Epithelial cell of proximal tubule (primary cell): ENCODE measurements around the gene CARD11. TPM values are rescaled to one million over a fixed set of nuclear protein-coding genes. Genes with fewer than 3 reads are reported as not detected.

Experiments used
- DNase-seq: peaks from one replicate; pipeline ENCODE4 v3.0.0-alpha.2; 2011; ENCODE audit warnings: low read depth
- H3K4me3 ChIP-seq: 2 replicates; pipeline ENCODE4 v1.5.1; 2011; ENCODE audit warnings: low read depth, mild to moderate bottlenecking, low read length
- total RNA-seq: library from RNA; depleted of rRNA; stranded (reverse); fragments of >200 nt; gene quantifications from 2 replicates; pipeline ENCODE4 v1.2.3, GENCODE V29; 2015
- TF ChIP-seq, protein P1 (sequence below): conservative IDR thresholded peaks from 2 replicates; pipeline ENCODE4 v1.5.1; 2012; ENCODE audit warnings: low read depth, mild to moderate bottlenecking, low read length

CARD11 gene
- total RNA-seq, 1 donor from 2014 or later, result 18.7 TPM

DNA sequence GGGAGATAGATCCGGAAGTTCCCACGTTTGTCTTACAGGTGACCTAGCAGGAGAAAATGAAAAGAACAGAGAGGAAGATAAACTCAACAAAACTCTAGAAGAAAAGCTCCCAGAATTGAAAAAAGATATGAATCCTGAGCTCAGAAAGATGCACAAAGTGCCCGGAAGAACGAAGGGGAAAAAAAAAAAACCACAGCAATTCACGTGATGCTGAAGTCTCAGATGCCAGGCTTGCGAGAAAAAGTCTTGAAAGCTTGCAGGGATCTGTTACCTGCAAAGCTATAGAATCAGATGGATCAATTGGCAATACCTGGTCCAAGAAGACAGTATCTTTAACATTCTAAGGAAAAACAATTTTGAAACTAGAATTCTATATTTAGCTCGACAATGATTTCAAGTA is 33.5 kb downstream of the CARD11 start:
- H3K4me3 ChIP-seq, result no peak overlapping the region
- DNase-seq, result no peak
- TF ChIP-seq, protein P1, sequence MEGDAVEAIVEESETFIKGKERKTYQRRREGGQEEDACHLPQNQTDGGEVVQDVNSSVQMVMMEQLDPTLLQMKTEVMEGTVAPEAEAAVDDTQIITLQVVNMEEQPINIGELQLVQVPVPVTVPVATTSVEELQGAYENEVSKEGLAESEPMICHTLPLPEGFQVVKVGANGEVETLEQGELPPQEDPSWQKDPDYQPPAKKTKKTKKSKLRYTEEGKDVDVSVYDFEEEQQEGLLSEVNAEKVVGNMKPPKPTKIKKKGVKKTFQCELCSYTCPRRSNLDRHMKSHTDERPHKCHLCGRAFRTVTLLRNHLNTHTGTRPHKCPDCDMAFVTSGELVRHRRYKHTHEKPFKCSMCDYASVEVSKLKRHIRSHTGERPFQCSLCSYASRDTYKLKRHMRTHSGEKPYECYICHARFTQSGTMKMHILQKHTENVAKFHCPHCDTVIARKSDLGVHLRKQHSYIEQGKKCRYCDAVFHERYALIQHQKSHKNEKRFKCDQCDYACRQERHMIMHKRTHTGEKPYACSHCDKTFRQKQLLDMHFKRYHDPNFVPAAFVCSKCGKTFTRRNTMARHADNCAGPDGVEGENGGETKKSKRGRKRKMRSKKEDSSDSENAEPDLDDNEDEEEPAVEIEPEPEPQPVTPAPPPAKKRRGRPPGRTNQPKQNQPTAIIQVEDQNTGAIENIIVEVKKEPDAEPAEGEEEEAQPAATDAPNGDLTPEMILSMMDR, result no peak

DNA sequence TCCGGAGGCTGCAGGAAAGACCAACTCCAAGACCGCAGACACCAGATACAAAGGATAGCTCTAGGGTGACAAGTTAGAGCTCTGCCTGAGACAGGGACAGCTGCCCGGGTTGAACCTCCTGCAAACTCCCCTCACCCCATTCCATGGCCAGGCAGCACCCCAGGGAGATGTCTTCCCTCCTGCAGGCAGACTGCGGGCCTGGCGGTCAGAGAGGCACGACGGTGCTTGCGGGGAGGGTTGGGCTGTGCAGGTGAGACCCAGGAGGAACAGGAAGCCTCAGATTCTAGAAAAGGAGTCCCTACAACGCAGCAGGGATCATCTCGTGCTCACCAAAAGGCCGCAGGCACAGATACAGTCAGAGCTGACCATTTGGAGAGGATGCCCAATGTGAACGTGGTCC is 34.6 kb downstream of the CARD11 start:
- H3K4me3 ChIP-seq, result no peak overlapping the region
- TF ChIP-seq, protein P1, result no peak
- no peak for DNase-seq

DNA sequence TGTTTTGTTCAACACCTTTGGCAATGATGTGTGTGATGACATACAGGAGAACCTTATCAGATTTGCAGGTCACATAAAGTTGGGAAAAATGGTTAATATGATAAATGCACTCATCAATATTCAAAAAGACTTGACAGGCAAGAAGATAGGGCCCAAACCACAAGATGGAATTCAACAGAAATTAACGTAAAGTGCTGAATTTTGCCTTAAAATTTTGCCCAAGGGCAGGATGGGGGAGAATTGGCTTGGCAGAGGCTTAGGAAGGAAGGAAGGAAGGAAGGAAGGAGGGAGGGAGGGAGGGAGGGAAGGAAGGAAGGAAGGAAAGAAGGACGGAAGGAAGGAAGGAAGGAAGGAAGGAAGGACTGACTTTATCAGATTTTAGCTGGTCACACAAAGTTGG is 35.3 kb downstream of the CARD11 start:
- no peak overlapping the region for H3K4me3 ChIP-seq

DNA sequence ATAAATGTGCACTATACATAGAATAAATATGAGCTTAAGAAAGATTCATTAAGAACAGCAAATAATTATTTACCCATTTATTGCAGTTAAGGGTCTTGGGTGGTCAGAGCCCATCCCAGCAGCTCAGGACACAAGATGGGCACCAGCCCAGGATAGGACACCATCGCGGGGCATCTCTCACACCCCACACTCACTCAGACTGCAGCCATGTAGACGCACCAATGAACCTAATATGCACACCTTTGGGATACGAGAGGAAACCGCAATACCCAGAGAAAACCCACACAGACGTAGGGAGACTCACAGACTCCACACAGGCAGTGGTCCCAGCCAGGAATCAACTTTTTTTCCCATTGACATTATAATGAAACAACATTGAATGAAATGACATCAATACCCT is 36.0 kb downstream of the CARD11 start:
- H3K4me3 ChIP-seq, result no peak overlapping the region
- TF ChIP-seq, protein P1, result no peak
- DNase-seq, result no peak

More for the DNA sequence above, 35.3 kb downstream of the CARD11 start:
- TF ChIP-seq, protein P1, result no peak
- DNase-seq, result no peak

DNA sequence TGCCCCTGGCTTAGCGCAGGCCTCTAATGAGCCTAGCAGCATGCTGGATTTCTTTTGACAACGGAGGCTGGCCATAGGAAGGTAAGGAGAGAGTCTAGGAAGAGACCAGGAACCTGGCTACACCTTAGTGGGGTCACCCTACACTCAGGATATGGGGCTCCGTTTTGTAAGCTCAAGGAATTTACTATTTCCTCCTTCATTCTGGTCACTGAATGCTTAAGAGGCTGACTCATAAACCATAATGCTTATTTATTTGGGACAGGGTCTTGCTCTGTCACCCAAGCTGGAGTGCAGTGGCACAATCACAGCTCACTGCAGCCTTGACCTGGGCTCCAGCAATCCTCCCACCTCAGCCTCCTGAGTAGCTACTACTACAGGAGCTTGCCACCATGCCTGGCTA is 38.4 kb downstream of the CARD11 start:
- TF ChIP-seq, protein P1, result no peak
- H3K4me3 ChIP-seq, result no peak overlapping the region
- DNase-seq, result no peak

DNA sequence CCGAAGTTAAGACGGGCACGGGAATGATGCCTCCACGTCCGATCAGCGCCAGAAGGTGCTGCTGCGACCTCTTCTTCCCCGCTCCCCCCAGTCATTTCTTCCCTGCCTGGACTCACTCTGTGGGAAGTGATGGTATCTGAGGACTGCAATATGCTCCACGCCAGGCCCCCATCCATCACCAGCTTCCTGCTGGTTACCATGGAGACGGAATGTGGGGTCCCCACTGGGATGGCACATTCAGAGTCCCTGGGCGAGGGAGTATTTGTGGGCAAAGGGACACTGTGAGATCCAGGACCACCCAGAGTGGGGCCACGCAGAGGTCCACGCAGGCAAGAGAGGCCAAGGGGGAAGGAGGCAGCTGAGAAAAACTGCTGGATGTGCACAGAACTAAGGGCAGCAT is 39.7 kb downstream of the CARD11 start:
- no peak overlapping the region for H3K4me3 ChIP-seq
- DNase-seq, result no peak
- TF ChIP-seq, protein P1, result no peak

DNA sequence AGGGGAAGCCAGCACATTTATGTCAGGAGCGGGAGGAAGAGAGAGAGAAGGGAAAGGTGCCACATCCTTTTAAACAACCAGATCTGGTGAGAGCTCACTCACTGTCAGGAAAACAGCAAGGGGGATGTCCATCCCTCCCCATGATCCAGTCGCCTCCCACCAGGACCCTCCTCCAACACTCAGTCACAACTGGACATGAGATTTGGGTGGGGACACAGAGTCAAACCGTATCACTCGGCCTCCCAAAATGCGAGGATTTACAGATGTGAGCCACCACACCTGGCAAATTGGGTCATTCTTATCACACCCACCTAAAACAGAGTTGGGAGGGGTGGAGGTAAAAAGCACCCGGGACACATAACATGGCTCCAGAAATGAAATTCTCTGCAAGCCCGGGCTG is 41.0 kb downstream of the CARD11 start:
- H3K4me3 ChIP-seq, result no peak overlapping the region
- no peak for DNase-seq
- TF ChIP-seq, protein P1, result no peak
